Measurements from ENCODE around the gene SHMT2.

Gene SHMT2

GRCh38 chr12:57240066-57240921, 10.8 kb downstream of the SHMT2 start:
- DNase-seq (ENCODE audit: low read depth) = peak; percentile 77

GRCh38 chr12:57240926-57241401, 11.5 kb downstream of the SHMT2 start:
- peak; percentile 35 for DNase-seq (ENCODE audit: low read depth)

GRCh38 chr12:57241402-57242310, 12.1 kb downstream of the SHMT2 start:
- DNase-seq (ENCODE audit: low read depth) = no peak

GRCh38 chr12:57242329-57242690, 12.8 kb downstream of the SHMT2 start:
- DNase-seq (ENCODE audit: low read depth) = no peak

GRCh38 chr12:57242691-57243454, 13.4 kb downstream of the SHMT2 start:
- peak; percentile 47 for DNase-seq (ENCODE audit: low read depth)

GRCh38 chr12:57243521-57244311, 14.2 kb downstream of the SHMT2 start:
- DNase-seq (ENCODE audit: low read depth) = peak; percentile 65

- no peak for DNase-seq (ENCODE audit: low read depth)
Measured at GRCh38 chr12:57244312-57244696, 14.8 kb downstream of the SHMT2 start.

- no peak for DNase-seq (ENCODE audit: low read depth)
Measured at GRCh38 chr12:57247041-57247440, 17.5 kb downstream of the SHMT2 start.

- no peak for DNase-seq (ENCODE audit: low read depth)
Measured at GRCh38 chr12:57248934-57249742, 19.6 kb downstream of the SHMT2 start.

- DNase-seq (ENCODE audit: low read depth) = no peak
Measured at GRCh38 chr12:57250541-57250940, 21.0 kb downstream of the SHMT2 start.

GRCh38 chr12:57250956-57251355, 21.4 kb downstream of the SHMT2 start, which contains the start of gene STAC3:
Gene STAC3, minus strand, starts transcription at chr12:57251187. Its CDS starts 1,551 bp downstream, at chr12:57249636.
- no peak for DNase-seq (ENCODE audit: low read depth)

- no peak for DNase-seq (ENCODE audit: low read depth)
Measured at GRCh38 chr12:57254506-57255280, 25.2 kb downstream of the SHMT2 start.

- DNase-seq (ENCODE audit: low read depth) = no peak
Measured at GRCh38 chr12:57255916-57256315, 26.4 kb downstream of the SHMT2 start.

- DNase-seq (ENCODE audit: low read depth) = no peak
Measured at GRCh38 chr12:57258977-57259970, 29.8 kb downstream of the SHMT2 start.

- no peak for DNase-seq (ENCODE audit: low read depth)
Measured at GRCh38 chr12:57260366-57260765, 30.9 kb downstream of the SHMT2 start.

GRCh38 chr12:57261428-57261865, 31.9 kb downstream of the SHMT2 start:
- no peak for DNase-seq (ENCODE audit: low read depth)

- DNase-seq (ENCODE audit: low read depth) = no peak
Measured at GRCh38 chr12:57262126-57262822, 32.8 kb downstream of the SHMT2 start.

- DNase-seq (ENCODE audit: low read depth) = no peak
Measured at GRCh38 chr12:57263096-57263495, 33.6 kb downstream of the SHMT2 start.
